Heart right ventricle (tissue), 16 donors: ENCODE results near the gene ZSWIM8. TPM values are rescaled to one million over a fixed set of nuclear protein-coding genes. Genes with fewer than 3 reads are reported as not detected.
A peak's percentile ranks its signal among the peaks of the same experiment; 100 is the strongest.
"Not testable (repeated sequence)": the region's sequence is repeated elsewhere in the genome, so short reads cannot be mapped to it uniquely, and the experiment has no call there.

Experiments used
- ATAC-seq, 8 donors: fragments of 200-7000 bp; cut with Tn5 transposase; one replicate each; pipeline ENCODE4 v1.9.1; 2020; ENCODE audit warnings: mild to moderate bottlenecking in 8 of 8, moderate library complexity in 8 of 8, moderate number of reproducible peaks in 1 of 8
- DNase-seq, 2 donors: peaks; one replicate each; pipeline ENCODE4 v3.0.0-alpha.2; 2020
- H3K27ac ChIP-seq, 10 donors: fragments of 200-600 bp; sonication (generic) in 2 of 10; one replicate each; pipeline versions ENCODE4 v1.5.0 to v1.8.0; 2020 to 2022; ENCODE audit warnings: mild to moderate bottlenecking in 3 of 10
- H3K27me3 ChIP-seq, 7 donors: fragments of 200-600 bp; one replicate each; pipeline ENCODE4 v1.8.0; 2021 to 2022; ENCODE audit warnings: mild to moderate bottlenecking in 2 of 7
- H3K36me3 ChIP-seq, 9 donors: fragments of 200-600 bp; sonication (generic) in 1 of 9; one replicate each; pipeline versions ENCODE4 v1.5.0 to v1.8.0; 2020 to 2022; ENCODE audit warnings: mild to moderate bottlenecking in 2 of 9
- H3K4me1 ChIP-seq, 9 donors: fragments of 200-600 bp; sonication (generic) in 1 of 9; one replicate each; pipeline versions ENCODE4 v1.5.0 to v1.8.0; 2020 to 2022; ENCODE audit warnings: mild to moderate bottlenecking in 4 of 9
- H3K4me3 ChIP-seq, 10 donors: fragments of 200-600 bp; sonication (generic) in 2 of 10; one replicate each; pipeline versions ENCODE4 v1.5.0 to v1.8.0; 2020 to 2022; ENCODE audit warnings: mild to moderate bottlenecking in 7 of 10, moderate library complexity in 2 of 10
- H3K9me3 ChIP-seq, 11 donors: fragments of 200-600 bp in 10 of 11; sonication (generic) in 2 of 11; one replicate each; pipeline versions ENCODE4 v1.5.0 to v1.8.0; 2013 to 2022; ENCODE audit warnings: mild to moderate bottlenecking in 2 of 11, control low read depth in 1 of 11, moderate library complexity in 1 of 11
- whole genome bisulfite sequencing, 2 donors: extraction: QIAGEN DNeasy Blood & Tissue Kit; methylation state at CpG; one replicate each; pipeline ENCODE4 v1.1.7; 2013; ENCODE audit warnings: inconsistent platforms in 1 of 2; 5-methylcytosine and 5-hydroxymethylcytosine counted together
- intact Hi-C, 10 donors: fragments of 100-400 bp; cut with DNase I; formaldehyde crosslinking; loops; one replicate each; pipeline versions ENCODE4 v1.11.1 to v1.14.2; 2022
- polyA plus RNA-seq, 2 donors: library from polyadenylated mRNA; stranded (reverse); fragments of 200-250 nt; gene quantifications; one replicate each; pipeline ENCODE4 v1.2.3, GENCODE V29; 2013
- total RNA-seq, 10 donors: library from RNA; stranded (reverse); fragmentation: NEBNext Ultra II Directional in 3 of 10; extraction: Animal tissue kit (Norgen Biotek cat#: 25700) in 3 of 10; gene quantifications; one replicate each; pipeline versions ENCODE4 v1.2.1 to v1.2.4, GENCODE V29; 2021 to 2023
- TF ChIP-seq, protein P1 (sequence below), 9 donors: fragments of 200-600 bp; sonication (generic) in 2 of 9; IDR thresholded peaks; one replicate each; pipeline versions ENCODE4 v1.5.0 to v1.8.0; 2021 to 2022; ENCODE audit warnings: antibody characterized with exemption in 9 of 9, mild to moderate bottlenecking in 5 of 9, moderate library complexity in 1 of 9
- donor health status: Arrhythmogenic right ventricular cardiomyopathy.
- donor health status: ischemic (EF 13 %, LVEDD 7.1; RV severe dilation, severe dysfunction).
- donor health status: healthy with polysubstance abuse.
- donor health status: DM: no; HTN: yes; CAD: no.
- donor health status: DM: no; HTN: no; CAD: no.
- donor health status: ischemic (EF 25% LVEDD 6.9; RV normal size, moderate dysfunction).
- donor health status: ischemic (EF 25% LVEDD 5.7; RV mildly dilated, moderate dysfunction).
- donor health status: healthy.
- donor health status: DM: yes; HTN: yes; CAD: no.
- donor health status: Ischemic cardiomyopathy.
- donor health status: ischemic (EF 35%, LVEDD 5.7; RV mildly dilated, moderate dysfunction).
- donor health status: nonischemic (EF 11% LVEDD 7.7; RV severe dilation, severe dysfunction).
- donor health status: DM: yes; HTN: yes; CAD: no.
- donor health status: PGD.
- donor health status: ischemic (EF 29% LVEDD 5.4; RV normal size, mild dysfunction).
- donor health status: nonischemic (EF 23%, LVEDD 6.1; RV moderate dilation, normal function).

The ZSWIM8 gene
- total and polyA plus RNA-seq, 12 donors = 35.2 to 139 (median 47.0) TPM

DNA sequence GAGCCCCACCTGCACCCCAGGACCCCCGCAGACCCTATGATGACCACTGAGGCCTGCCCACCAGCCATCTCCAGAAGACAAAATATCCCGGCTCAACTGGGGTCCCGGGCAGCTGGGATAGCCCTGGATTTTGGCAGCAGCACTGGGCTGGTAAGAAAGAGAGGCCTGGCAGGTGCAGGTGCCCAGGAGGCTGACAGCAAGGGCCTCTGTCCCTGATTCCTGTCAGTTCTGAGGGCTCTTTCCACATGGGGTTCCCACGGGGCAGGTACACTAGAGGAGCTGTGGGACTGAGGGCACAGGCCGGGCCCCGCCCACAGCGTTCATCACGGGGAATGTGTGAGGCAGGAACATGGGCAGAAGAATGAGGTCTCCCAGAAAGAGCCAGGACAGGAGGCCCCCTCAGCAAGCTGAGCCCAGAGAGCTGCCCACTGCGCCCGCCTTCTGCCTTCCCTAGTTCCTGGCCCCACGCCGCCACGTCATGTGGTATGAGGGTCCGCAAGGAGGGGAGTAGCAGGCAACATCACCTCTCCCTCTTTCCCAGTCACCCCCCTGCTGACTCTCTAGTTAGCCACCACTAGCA lies 38.8 kb downstream of the ZSWIM8 start:
- DNase-seq (no peak), ATAC-seq (peak in 1 of 8 donors; percentile 11)
- WGBS, 2 donors = 96 to 97% methylated on average over 14 of the region's 14 CpGs
- peaks cover 0 to 85% (median 0%) of the 10 kb centered on the region in 9 donors for H3K36me3 ChIP-seq
- no peaks in the 10 kb centered on the region for H3K27me3 ChIP-seq
- H3K9me3 ChIP-seq = no peaks in the 10 kb centered on the region
- intact Hi-C loops = no loop called here
- TF ChIP-seq, protein P1, sequence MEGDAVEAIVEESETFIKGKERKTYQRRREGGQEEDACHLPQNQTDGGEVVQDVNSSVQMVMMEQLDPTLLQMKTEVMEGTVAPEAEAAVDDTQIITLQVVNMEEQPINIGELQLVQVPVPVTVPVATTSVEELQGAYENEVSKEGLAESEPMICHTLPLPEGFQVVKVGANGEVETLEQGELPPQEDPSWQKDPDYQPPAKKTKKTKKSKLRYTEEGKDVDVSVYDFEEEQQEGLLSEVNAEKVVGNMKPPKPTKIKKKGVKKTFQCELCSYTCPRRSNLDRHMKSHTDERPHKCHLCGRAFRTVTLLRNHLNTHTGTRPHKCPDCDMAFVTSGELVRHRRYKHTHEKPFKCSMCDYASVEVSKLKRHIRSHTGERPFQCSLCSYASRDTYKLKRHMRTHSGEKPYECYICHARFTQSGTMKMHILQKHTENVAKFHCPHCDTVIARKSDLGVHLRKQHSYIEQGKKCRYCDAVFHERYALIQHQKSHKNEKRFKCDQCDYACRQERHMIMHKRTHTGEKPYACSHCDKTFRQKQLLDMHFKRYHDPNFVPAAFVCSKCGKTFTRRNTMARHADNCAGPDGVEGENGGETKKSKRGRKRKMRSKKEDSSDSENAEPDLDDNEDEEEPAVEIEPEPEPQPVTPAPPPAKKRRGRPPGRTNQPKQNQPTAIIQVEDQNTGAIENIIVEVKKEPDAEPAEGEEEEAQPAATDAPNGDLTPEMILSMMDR (IDR thresholded peaks at IDR 0.05) = no peak
- no peak overlapping the region for H3K4me3 ChIP-seq
- no peak overlapping the region for H3K27ac ChIP-seq
- H3K4me1 ChIP-seq = peaks cover 0 to 10% (median 6%) of the 10 kb centered on the region in 9 donors

DNA sequence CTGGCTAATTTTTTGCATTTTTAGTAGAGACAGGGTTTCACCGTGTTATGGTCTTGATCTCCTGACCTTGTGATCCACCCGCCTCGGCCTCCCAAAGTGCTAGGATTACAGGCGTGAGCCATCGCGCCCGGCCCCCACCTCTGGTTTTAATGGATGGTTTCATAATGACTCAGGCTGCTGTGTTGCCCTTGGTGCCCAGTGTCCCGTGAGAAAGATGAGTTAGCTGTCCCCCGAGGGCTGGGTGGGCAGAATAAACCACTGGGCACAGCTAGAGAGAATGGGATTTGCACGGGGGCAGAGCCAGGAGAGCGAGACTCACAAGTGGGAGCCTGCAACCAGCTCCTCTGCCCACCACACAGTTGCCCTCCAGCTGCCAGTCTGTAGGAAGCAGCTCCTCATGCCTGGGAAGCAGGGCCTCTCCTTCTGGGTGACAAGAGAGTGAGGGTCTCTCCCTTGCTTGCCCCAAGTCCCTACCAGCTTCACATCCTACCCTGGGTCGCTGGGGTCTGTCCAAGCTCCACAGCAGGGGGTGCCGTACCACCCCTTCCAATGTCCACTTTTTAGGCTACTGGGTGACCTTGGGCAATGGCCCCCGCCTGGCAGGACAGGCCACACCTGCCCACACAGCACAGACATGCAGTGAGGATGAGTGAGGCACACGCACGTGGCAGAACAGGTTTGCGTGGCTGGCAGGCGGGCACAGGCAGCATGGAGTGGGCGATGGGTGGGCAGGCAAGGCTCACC lies 42.1 kb downstream of the ZSWIM8 start:
- H3K36me3 ChIP-seq = peaks cover 0 to 79% (median 0%) of the 10 kb centered on the region in 9 donors
- H3K4me3 ChIP-seq = no peak overlapping the region
- H3K4me1 ChIP-seq = no peaks in the 10 kb centered on the region
- no peaks in the 10 kb centered on the region for H3K27me3 ChIP-seq
- TF ChIP-seq, protein P1 (IDR thresholded peaks at IDR 0.05) = no peak
- intact Hi-C loops = no loop called here
- ATAC-seq (peak in 1 of 8 donors; percentile 57), DNase-seq (no peak)
- H3K9me3 ChIP-seq = no peaks in the 10 kb centered on the region
- H3K27ac ChIP-seq = no peak overlapping the region
- WGBS, 2 donors = 97% methylated on average over 19 of the region's 19 CpGs

DNA sequence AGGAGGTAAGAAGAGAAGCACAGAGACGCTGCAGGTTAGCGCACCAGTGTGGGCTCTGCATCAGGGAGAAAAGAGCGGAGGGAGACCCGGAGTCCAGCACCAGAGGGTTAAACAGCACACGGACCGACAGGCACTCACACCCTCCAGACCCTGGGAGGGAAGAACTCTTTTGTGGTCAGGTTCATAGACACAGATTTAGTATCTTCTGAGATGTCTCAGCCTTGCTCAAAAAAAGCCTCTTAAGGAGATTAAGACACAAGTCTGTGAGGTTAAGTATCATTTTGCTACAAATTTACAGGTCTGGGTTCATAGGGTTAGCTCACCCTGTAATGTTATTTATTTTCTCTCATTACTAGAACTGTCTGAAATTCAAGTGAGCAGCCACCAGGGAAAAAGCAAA lies 42.8 kb downstream of the ZSWIM8 start:
- TF ChIP-seq, protein P1 (IDR thresholded peaks at IDR 0.05) = no peak
- 93% methylated on average over 6 of the region's 6 CpGs for WGBS, 2 donors
- Histone ChIP-seq H3K27ac (no peak overlapping the region), H3K36me3 (peaks cover 0 to 73% (median 0%) of the 10 kb centered on the region in 9 donors), H3K4me1 (no peaks in the 10 kb centered on the region), H3K4me3 (no peak overlapping the region), H3K9me3 (no peaks in the 10 kb centered on the region), H3K27me3 (no peaks in the 10 kb centered on the region)
- no peak for ATAC-seq
- DNase-seq = no peak
- intact Hi-C loops = no loop called here

DNA sequence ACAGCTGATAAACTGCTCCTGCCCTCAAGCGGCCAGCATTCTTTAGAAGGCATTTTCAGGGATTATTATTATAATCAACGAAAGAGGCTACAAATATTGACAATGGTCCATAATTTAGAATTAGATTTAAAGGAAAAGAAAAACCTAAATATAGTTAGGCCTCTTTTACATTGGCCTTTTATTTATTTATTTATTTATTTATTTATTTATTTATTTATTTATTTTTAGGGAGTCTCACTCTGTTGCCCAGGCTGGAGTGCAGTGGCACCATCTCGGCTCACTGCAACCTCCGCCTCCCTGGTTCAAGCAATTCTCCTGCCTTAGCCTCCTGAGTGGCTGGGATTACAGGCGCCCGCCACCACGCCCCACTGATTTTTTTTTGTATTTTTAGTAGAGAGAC lies 43.7 kb downstream of the ZSWIM8 start:
- H3K27ac ChIP-seq, H3K4me3 ChIP-seq, DNase-seq, H3K27me3 ChIP-seq, ATAC-seq, H3K4me1 ChIP-seq, intact Hi-C loops, H3K9me3 ChIP-seq: not testable (repeated sequence)
- peaks cover 0 to 64% (median 0%) of the 10 kb centered on the region in 9 donors for H3K36me3 ChIP-seq
- 93 to 98% methylated on average over 7 of the region's 7 CpGs for WGBS, 2 donors
